ENCODE measurements around the gene SASH1.

- TF ChIP-seq CTCF (conservative IDR thresholded peaks at IDR 0.05 in 1 of 2, IDR thresholded peaks at IDR 0.05 in 1 of 2; ENCODE audit: low read depth in 1 of 2, low read length in 2 of 2) (no peak), EZH2 (IDR thresholded peaks at IDR 0.05; ENCODE audit: low read length, missing control alignments) (no peak)
Measured at GRCh38 chr6:148415511-148416260, 73.0 kb downstream of the SASH1 start.
